Colonic mucosa (tissue), 4 donors: ENCODE results near the gene GALM. TPM values are rescaled to one million over a fixed set of nuclear protein-coding genes. Genes with fewer than 3 reads are reported as not detected.

Experiments used
- DNase-seq: peaks from one replicate; pipeline ENCODE4 v3.0.0-alpha.2; 2020
- H3K27ac ChIP-seq: fragments of 200-600 bp; one replicate; pipeline ENCODE4 v1.8.0; 2021
- H3K27me3 ChIP-seq: fragments of 200-600 bp; one replicate; pipeline ENCODE4 v1.8.0; 2021
- H3K36me3 ChIP-seq: fragments of 200-600 bp; one replicate; pipeline ENCODE4 v1.8.0; 2021
- H3K4me1 ChIP-seq: fragments of 200-600 bp; one replicate; pipeline ENCODE4 v1.8.0; 2021; ENCODE audit warnings: mild to moderate bottlenecking
- H3K4me3 ChIP-seq: fragments of 200-600 bp; one replicate; pipeline ENCODE4 v1.8.0; 2021
- H3K9ac ChIP-seq, 2 donors: one replicate each; pipeline ENCODE4 v1.7.0; 2013; ENCODE audit warnings: control low read depth in 2 of 2, low read depth in 2 of 2, low read length in 2 of 2
- H3K9me3 ChIP-seq: fragments of 200-600 bp; one replicate; pipeline ENCODE4 v1.8.0; 2021
- intact Hi-C: fragments of 100-400 bp; cut with DNase I; formaldehyde crosslinking; loops from one replicate; pipeline ENCODE4 v1.14.1; 2022
- total RNA-seq, 2 donors: library from RNA; stranded (reverse); fragmentation: NEBNext Ultra II Directional in 1 of 2; extraction: Animal tissue kit (Norgen Biotek cat#: 25700) in 1 of 2; gene quantifications; one replicate each; pipeline ENCODE4 v1.2.1, GENCODE V29; 2021
- TF ChIP-seq, protein P1 (sequence below): fragments of 200-600 bp; IDR thresholded peaks from one replicate; pipeline ENCODE4 v1.8.0; 2022; ENCODE audit warnings: antibody characterized with exemption, mild to moderate bottlenecking
- donor health status: healthy.
- donor health status: DM: no; HTN: no; CAD: no.
- donor health status: DM: no; HTN: no; CAD: no.

Gene GALM
- total RNA-seq, 2 donors from 2014 or later, result 47.9 to 68.8 TPM

DNA sequence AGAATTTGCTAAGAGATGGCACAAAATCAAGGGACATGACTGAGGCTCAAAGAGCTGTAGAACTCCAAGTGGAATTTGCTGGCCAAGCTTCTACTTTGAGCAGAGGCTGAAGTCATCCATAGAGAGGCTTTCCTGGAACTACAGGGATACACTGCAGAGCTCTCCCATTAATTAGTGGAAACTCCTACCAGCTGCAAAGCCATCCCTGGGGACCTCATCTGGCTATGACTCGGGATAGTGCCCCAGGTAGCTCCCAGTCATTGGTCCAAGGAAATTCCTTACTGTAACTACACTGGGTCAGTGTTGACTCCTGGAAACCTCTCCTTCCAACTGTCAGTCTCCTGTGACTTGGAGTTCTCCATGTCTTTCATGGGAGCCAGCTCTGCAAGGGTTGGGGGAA is 10.5 kb upstream of the GALM start:
- H3K9ac ChIP-seq, result no peak overlapping the region
- no peaks in the 10 kb centered on the region for H3K9me3 ChIP-seq
- H3K4me1 ChIP-seq, result no peaks in the 10 kb centered on the region
- no peak for DNase-seq
- H3K4me3 ChIP-seq, result no peak overlapping the region
- intact Hi-C loops, result no loop called here
- H3K36me3 ChIP-seq, result no peaks in the 10 kb centered on the region
- H3K27ac ChIP-seq, result no peak overlapping the region
- TF ChIP-seq, protein P1, sequence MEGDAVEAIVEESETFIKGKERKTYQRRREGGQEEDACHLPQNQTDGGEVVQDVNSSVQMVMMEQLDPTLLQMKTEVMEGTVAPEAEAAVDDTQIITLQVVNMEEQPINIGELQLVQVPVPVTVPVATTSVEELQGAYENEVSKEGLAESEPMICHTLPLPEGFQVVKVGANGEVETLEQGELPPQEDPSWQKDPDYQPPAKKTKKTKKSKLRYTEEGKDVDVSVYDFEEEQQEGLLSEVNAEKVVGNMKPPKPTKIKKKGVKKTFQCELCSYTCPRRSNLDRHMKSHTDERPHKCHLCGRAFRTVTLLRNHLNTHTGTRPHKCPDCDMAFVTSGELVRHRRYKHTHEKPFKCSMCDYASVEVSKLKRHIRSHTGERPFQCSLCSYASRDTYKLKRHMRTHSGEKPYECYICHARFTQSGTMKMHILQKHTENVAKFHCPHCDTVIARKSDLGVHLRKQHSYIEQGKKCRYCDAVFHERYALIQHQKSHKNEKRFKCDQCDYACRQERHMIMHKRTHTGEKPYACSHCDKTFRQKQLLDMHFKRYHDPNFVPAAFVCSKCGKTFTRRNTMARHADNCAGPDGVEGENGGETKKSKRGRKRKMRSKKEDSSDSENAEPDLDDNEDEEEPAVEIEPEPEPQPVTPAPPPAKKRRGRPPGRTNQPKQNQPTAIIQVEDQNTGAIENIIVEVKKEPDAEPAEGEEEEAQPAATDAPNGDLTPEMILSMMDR, result no peak
- no peaks in the 10 kb centered on the region for H3K27me3 ChIP-seq

- intact Hi-C loops, result no loop called here
These were observed 8.9 kb upstream of the GALM start for GRCh38 chr2:38656866-38657480.

GRCh38 chr2:38658613-38659012 is 7.3 kb upstream of the GALM start:
- Histone ChIP-seq H3K4me3 (no peak overlapping the region), H3K36me3 (no peaks in the 10 kb centered on the region), H3K9ac (no peak overlapping the region), H3K27me3 (no peaks in the 10 kb centered on the region), H3K9me3 (no peaks in the 10 kb centered on the region), H3K4me1 (no peaks in the 10 kb centered on the region), H3K27ac (no peak overlapping the region)
- intact Hi-C loops, result no loop called here
- DNase-seq, result no peak
- TF ChIP-seq, protein P1, result no peak

More at GRCh38 chr2:38656866-38657480, 8.9 kb upstream of the GALM start:
- TF ChIP-seq, protein P1, result no peak
- no peaks in the 10 kb centered on the region for H3K4me1 ChIP-seq
- no peaks in the 10 kb centered on the region for H3K27me3 ChIP-seq
- no peak for DNase-seq
- no peak overlapping the region for H3K9ac ChIP-seq
- no peaks in the 10 kb centered on the region for H3K9me3 ChIP-seq
- no peaks in the 10 kb centered on the region for H3K36me3 ChIP-seq
- no peak overlapping the region for H3K27ac ChIP-seq
- no peak overlapping the region for H3K4me3 ChIP-seq

DNA sequence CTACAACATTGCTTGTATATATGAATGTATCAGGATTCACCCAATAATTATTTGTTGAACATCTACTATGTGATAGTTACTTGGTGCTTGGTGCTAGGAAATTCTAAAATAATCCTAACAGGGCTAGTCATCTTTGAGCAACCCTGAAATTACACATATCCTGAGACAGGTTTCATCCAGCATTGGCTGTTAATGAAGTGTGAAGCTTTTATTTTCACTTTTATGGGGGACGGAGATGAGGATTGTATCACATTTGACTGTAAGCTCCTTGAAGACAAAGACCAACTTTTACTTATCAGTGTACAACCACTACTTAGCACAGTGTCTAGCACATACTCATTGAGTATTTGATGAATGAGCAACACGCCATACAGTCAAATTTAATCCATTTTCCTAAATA is 6.8 kb upstream of the GALM start:
- no peaks in the 10 kb centered on the region for H3K9me3 ChIP-seq
- no peaks in the 10 kb centered on the region for H3K36me3 ChIP-seq
- intact Hi-C loops, result no loop called here
- H3K27ac ChIP-seq, result no peak overlapping the region
- H3K4me1 ChIP-seq, result no peaks in the 10 kb centered on the region
- no peaks in the 10 kb centered on the region for H3K27me3 ChIP-seq
- TF ChIP-seq, protein P1, result no peak
- DNase-seq, result no peak
- no peak overlapping the region for H3K9ac ChIP-seq
- H3K4me3 ChIP-seq, result no peak overlapping the region

DNA sequence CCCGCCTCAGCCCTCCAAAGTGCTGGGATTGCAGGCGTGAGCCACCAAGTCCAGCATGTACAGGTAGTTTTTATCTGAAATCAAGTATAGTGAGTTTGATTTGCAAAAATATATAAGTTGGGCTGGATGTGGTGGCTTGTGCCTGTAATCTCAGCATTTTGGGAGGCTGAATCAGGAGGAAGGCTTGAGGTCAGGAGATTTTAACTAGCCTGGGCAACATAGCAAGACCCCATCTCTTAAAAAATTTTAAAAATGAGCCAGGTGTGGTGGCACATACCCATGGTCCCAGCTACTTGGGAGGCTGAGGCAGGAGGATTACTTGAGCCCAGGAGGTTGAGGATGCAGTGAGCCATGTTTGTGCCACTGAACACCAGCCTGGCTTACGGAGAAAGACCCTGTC is 5.6 kb upstream of the GALM start:
- Histone ChIP-seq H3K9me3 (no peaks in the 10 kb centered on the region), H3K4me3 (no peak overlapping the region), H3K27me3 (no peaks in the 10 kb centered on the region), H3K4me1 (no peaks in the 10 kb centered on the region), H3K36me3 (no peaks in the 10 kb centered on the region), H3K27ac (no peak overlapping the region), H3K9ac (no peak overlapping the region)
- TF ChIP-seq, protein P1, result no peak
- intact Hi-C loops, result no loop called here
- no peak for DNase-seq
